Measurements from ENCODE around the gene REELD1.

DNA sequence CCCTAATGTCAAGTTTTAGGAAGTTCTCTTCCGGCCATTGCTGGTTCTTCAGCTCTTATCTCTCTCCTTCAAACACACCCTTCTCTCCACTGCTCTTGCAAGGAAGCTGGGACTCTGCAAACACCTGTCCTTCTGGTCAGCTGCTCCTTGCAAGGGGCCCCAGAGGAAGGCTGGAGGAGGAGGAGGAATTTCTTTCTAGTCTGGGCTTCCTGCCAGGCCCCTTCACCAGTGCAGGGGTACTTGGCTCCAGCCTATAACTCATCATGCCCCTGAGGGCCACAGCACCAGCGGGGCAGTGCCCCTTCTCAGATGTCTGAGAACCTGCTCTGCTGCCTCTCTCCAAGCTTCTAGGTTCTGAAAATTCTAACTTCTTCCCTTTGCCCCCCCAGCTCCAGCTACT is 46.7 kb downstream of the REELD1 start:
- TF ChIP-seq, protein P1, sequence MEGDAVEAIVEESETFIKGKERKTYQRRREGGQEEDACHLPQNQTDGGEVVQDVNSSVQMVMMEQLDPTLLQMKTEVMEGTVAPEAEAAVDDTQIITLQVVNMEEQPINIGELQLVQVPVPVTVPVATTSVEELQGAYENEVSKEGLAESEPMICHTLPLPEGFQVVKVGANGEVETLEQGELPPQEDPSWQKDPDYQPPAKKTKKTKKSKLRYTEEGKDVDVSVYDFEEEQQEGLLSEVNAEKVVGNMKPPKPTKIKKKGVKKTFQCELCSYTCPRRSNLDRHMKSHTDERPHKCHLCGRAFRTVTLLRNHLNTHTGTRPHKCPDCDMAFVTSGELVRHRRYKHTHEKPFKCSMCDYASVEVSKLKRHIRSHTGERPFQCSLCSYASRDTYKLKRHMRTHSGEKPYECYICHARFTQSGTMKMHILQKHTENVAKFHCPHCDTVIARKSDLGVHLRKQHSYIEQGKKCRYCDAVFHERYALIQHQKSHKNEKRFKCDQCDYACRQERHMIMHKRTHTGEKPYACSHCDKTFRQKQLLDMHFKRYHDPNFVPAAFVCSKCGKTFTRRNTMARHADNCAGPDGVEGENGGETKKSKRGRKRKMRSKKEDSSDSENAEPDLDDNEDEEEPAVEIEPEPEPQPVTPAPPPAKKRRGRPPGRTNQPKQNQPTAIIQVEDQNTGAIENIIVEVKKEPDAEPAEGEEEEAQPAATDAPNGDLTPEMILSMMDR (IDR thresholded peaks at IDR 0.05): no peak
- no peak for TF ChIP-seq POLR2A (IDR thresholded peaks at IDR 0.05)

All from vagina (tissue), 2 donors.